CD4-positive, alpha-beta T cell treated with Interleukin-6 at 100 ng/mL for 8 hours (primary cell): ENCODE data around the gene POU6F1.

Source experiments
- DNase-seq: peaks from one replicate; pipeline ENCODE4 v3.0.0-alpha.2; 2020; ENCODE audit warnings: mixed read lengths, low spot score

POU6F1 gene

GRCh38 chr12:51163795-51164194 lies 54.1 kb downstream of the POU6F1 start:
- no peak for DNase-seq

GRCh38 chr12:51162217-51162616 lies 55.6 kb downstream of the POU6F1 start:
- DNase-seq: no peak

- DNase-seq: no peak
These were observed 56.9 kb downstream of the POU6F1 start for GRCh38 chr12:51160814-51161459.

GRCh38 chr12:51156245-51156765 lies 61.6 kb downstream of the POU6F1 start:
- DNase-seq: no peak

- no peak for DNase-seq
These were observed 64.9 kb downstream of the POU6F1 start for GRCh38 chr12:51152953-51153352.

- DNase-seq: no peak
These were observed 67.1 kb downstream of the POU6F1 start for GRCh38 chr12:51150777-51151176.

GRCh38 chr12:51147309-51147708 lies 70.6 kb downstream of the POU6F1 start:
- no peak for DNase-seq

- DNase-seq: no peak
These were observed 78.5 kb downstream of the POU6F1 start for GRCh38 chr12:51139292-51139844.
